HepG2 (cell line): ENCODE data around the gene MTRF1. TPM values are rescaled to one million over a fixed set of nuclear protein-coding genes. Genes with fewer than 3 reads are reported as not detected.

Experiments
- DMTF1 ChIP-seq: sonication (generic); formaldehyde crosslinking; IDR thresholded peaks from 2 replicates; pipeline ENCODE4 v1.4.0; 2020; ENCODE audit warnings: mild to moderate bottlenecking, missing genetic modification reagents
- FOXA3 ChIP-seq: IDR thresholded peaks from 2 replicates; pipeline ENCODE4 v1.6.1; 2016; ENCODE audit warnings: missing genetic modification reagents, missing compliant biosample characterization
- FOXO4 ChIP-seq: sonication (generic); formaldehyde crosslinking; conservative IDR thresholded peaks from 2 replicates; pipeline ENCODE4 v1.8.1; 2023; ENCODE audit warnings: missing genetic modification reagents
- MLXIP ChIP-seq: sonication (generic); formaldehyde crosslinking; IDR thresholded peaks from 2 replicates; pipeline ENCODE4 v1.9.0; 2021; ENCODE audit warnings: missing genetic modification reagents, borderline replicate concordance
- NFIB ChIP-seq: sonication (generic); formaldehyde crosslinking; IDR thresholded peaks from 2 replicates; pipeline ENCODE4 v1.9.0; 2021; ENCODE audit warnings: missing genetic modification reagents, mild to moderate bottlenecking, borderline replicate concordance
- NFRKB ChIP-seq: fragments of 450-650 bp; IDR thresholded peaks from 2 replicates; pipeline ENCODE4 v1.6.1; 2017
- NPAS2 ChIP-seq: sonication (generic); formaldehyde crosslinking; IDR thresholded peaks from 2 replicates; pipeline ENCODE4 v1.8.0; 2022; ENCODE audit warnings: mild to moderate bottlenecking, missing genetic modification reagents, borderline replicate concordance
- NR1H2 ChIP-seq: sonication (generic); formaldehyde crosslinking; IDR thresholded peaks from 2 replicates; pipeline ENCODE4 v1.8.1; 2022; ENCODE audit warnings: low read depth, missing genetic modification reagents, borderline replicate concordance
- TGIF2 ChIP-seq: IDR thresholded peaks from 2 replicates; pipeline ENCODE4 v1.6.1; 2016; ENCODE audit warnings: control low read depth, missing compliant biosample characterization
- ZNF275 ChIP-seq: sonication (generic); formaldehyde crosslinking; IDR thresholded peaks from 2 replicates; pipeline ENCODE4 v1.8.0; 2022; ENCODE audit warnings: missing genetic modification reagents, mild to moderate bottlenecking, inconsistent platforms, borderline replicate concordance
- ZNF503 ChIP-seq: sonication (generic); formaldehyde crosslinking; IDR thresholded peaks from 2 replicates; pipeline ENCODE4 v1.4.0; 2020; ENCODE audit warnings: missing genetic modification reagents
- ZNF646 ChIP-seq: sonication (generic); formaldehyde crosslinking; IDR thresholded peaks from 2 replicates; pipeline ENCODE4 v1.9.0; 2021; ENCODE audit warnings: mild to moderate bottlenecking, missing genetic modification reagents
- polyA plus RNA-seq, 8 experiments: library from polyadenylated mRNA; depleted of rRNA in 3 of 8; stranded (reverse) in 7 of 8; unstranded in 1 of 8; fragments of >200 nt; fragmentation: Illumina TruSeq in 4 of 8; extraction: Trizol in 4 of 8; gene quantifications; 2 replicates each; pipeline versions ENCODE4 v1.2.1 to v1.2.3, GENCODE V29; 2011 to 2016; ENCODE audit warnings: low read depth in 4 of 8, missing spikeins in 1 of 8, mixed read lengths in 1 of 8; ENCODE audit not compliant: insufficient read depth in 1 of 8
- total RNA-seq, 5 experiments: library from RNA; depleted of rRNA; stranded (reverse); fragments of >200 nt; fragmentation: Illumina TruSeq; extraction: Trizol; gene quantifications; 2 replicates each; pipeline ENCODE4 v1.2.3, GENCODE V29; 2016; ENCODE audit warnings: low read depth in 1 of 5

The MTRF1 gene
- total and polyA plus RNA-seq, 2 of the 13 experiments (the other 11 are each of a cell fraction or from before 2014, with no cell fraction given), result 21.6 to 27.2 TPM

GRCh38 chr13:41289463-41289881 is 26.1 kb upstream of the MTRF1 start (continued):
- TF ChIP-seq ZNF275 (CRISPR knock-in tag), result 0 out of 2 replicates have a peak, but pooled peaks have one; percentile 26
- TF ChIP-seq FOXO4 (CRISPR knock-in tag), result no peak
- no peak for TF ChIP-seq NPAS2 (CRISPR knock-in tag)
- TF ChIP-seq MLXIP (CRISPR knock-in tag), result no peak
- TF ChIP-seq TGIF2 (CRISPR knock-in tag), result peak; percentile 84
- peak; percentile 82 for TF ChIP-seq FOXA3 (CRISPR knock-in tag)
- TF ChIP-seq NFRKB, result no peak
- no peak for TF ChIP-seq NR1H2 (CRISPR knock-in tag)
- TF ChIP-seq DMTF1 (CRISPR knock-in tag), result no peak
- peak; percentile 88 for TF ChIP-seq ZNF503
- no peak for TF ChIP-seq NFIB (CRISPR knock-in tag)
- TF ChIP-seq ZNF646 (CRISPR knock-in tag), result peak; percentile 39; the same call in 1 of the 2 replicates
